Stimulated activated naive CD8-positive, alpha-beta T cell treated with anti-CD3 and anti-CD28 coated beads, Interleukin-15, Interleukin-2, amounts not matched to agents 100 U/mL and 50 U/mL, for 24 hours (primary cell): ENCODE results near the gene LLCFC1.

Source experiments
- ATAC-seq: fragments of 150-1000 bp; cut with Tn5 transposase; one replicate; pipeline ENCODE4 v1.10.0; 2021
- DNase-seq: peaks from one replicate; pipeline ENCODE4 v3.0.0; 2021

Gene LLCFC1

GRCh38 chr7:142910481-142910880 is 28.8 kb upstream of the LLCFC1 start:
- ATAC-seq, result no peak
- DNase-seq, result no peak

- ATAC-seq, result no peak
- no peak for DNase-seq
Measured at GRCh38 chr7:142913051-142913450, 26.2 kb upstream of the LLCFC1 start.

- ATAC-seq (no peak), DNase-seq (no peak)
Measured at GRCh38 chr7:142913566-142913965, 25.7 kb upstream of the LLCFC1 start.

GRCh38 chr7:142914121-142914520 is 25.2 kb upstream of the LLCFC1 start:
- ATAC-seq (no peak), DNase-seq (no peak)

GRCh38 chr7:142915315-142915714 is 24.0 kb upstream of the LLCFC1 start:
- DNase-seq, result no peak
- ATAC-seq, result no peak

GRCh38 chr7:142916508-142916907 is 22.8 kb upstream of the LLCFC1 start:
- DNase-seq (no peak), ATAC-seq (no peak)

GRCh38 chr7:142917447-142917846 is 21.8 kb upstream of the LLCFC1 start:
- ATAC-seq (no peak), DNase-seq (no peak)

- ATAC-seq (no peak), DNase-seq (no peak)
Measured at GRCh38 chr7:142918901-142919300, 20.4 kb upstream of the LLCFC1 start.

GRCh38 chr7:142919656-142920055 is 19.6 kb upstream of the LLCFC1 start:
- ATAC-seq (no peak), DNase-seq (no peak)

- no peak for DNase-seq
- no peak for ATAC-seq
Measured at GRCh38 chr7:142923391-142923790, 15.9 kb upstream of the LLCFC1 start.

- no peak for ATAC-seq
Measured at GRCh38 chr7:142925413-142925812, 13.9 kb upstream of the LLCFC1 start.

GRCh38 chr7:142927085-142927745 is 12.1 kb upstream of the LLCFC1 start:
- DNase-seq (no peak), ATAC-seq (no peak)

More at GRCh38 chr7:142925413-142925812, 13.9 kb upstream of the LLCFC1 start:
- DNase-seq, result no peak

GRCh38 chr7:142927949-142928348 is 11.3 kb upstream of the LLCFC1 start:
- ATAC-seq (no peak), DNase-seq (no peak)

GRCh38 chr7:142930126-142930730 is 9.1 kb upstream of the LLCFC1 start:
- DNase-seq (no peak), ATAC-seq (no peak)

- DNase-seq, result no peak
- no peak for ATAC-seq
Measured at GRCh38 chr7:142932386-142933091, 6.7 kb upstream of the LLCFC1 start.

- no peak for DNase-seq
- ATAC-seq, result no peak
Measured at GRCh38 chr7:142933092-142933475, 6.2 kb upstream of the LLCFC1 start.

GRCh38 chr7:142933624-142934023 is 5.7 kb upstream of the LLCFC1 start, which contains the start of gene TRPV5:
TSS of gene TRPV5 (minus strand) at chr7:142933746. CDS start at chr7:142933459, 287 bp downstream.
- no peak for ATAC-seq
- no peak for DNase-seq

GRCh38 chr7:142934056-142934455 is 5.2 kb upstream of the LLCFC1 start:
- ATAC-seq (no peak), DNase-seq (no peak)

GRCh38 chr7:142935941-142936565 is 3.2 kb upstream of the LLCFC1 start:
- ATAC-seq, result no peak
- DNase-seq, result no peak

- no peak for ATAC-seq
- DNase-seq, result no peak
Measured at GRCh38 chr7:142938611-142939010, 673 bp upstream of the LLCFC1 start.

GRCh38 chr7:142940966-142941535 is 1.8 kb downstream of the LLCFC1 start:
- ATAC-seq (no peak), DNase-seq (no peak)

GRCh38 chr7:142941541-142941940 is 2.3 kb downstream of the LLCFC1 start:
- ATAC-seq (no peak), DNase-seq (no peak)

- ATAC-seq, result no peak
- no peak for DNase-seq
Measured at GRCh38 chr7:142942746-142943145, 3.5 kb downstream of the LLCFC1 start.
